Neural cell (in vitro differentiated cells): ENCODE data around the gene ECHDC3.

ENCODE experiments used
- CTCF ChIP-seq: fragments of 450-650 bp; IDR thresholded peaks from 2 replicates; pipeline ENCODE4 v1.5.1; 2014; ENCODE audit warnings: antibody characterized with exemption, mild to moderate bottlenecking, moderate library complexity; ENCODE audit not compliant: poor library complexity, severe bottlenecking
- MXI1 ChIP-seq: fragments of 450-650 bp; conservative IDR thresholded peaks from 2 replicates; pipeline ENCODE4 v1.6.1; 2014; ENCODE audit warnings: antibody characterized with exemption, mild to moderate bottlenecking; ENCODE audit not compliant: poor library complexity, severe bottlenecking

GRCh38 chr10:11742009-11742778, at the start of gene ECHDC3:
- TF ChIP-seq CTCF (no peak), MXI1 (no peak)
